Skin of body (tissue), 2 donors: ENCODE results near the gene YWHAH. TPM values are rescaled to one million over a fixed set of nuclear protein-coding genes. Genes with fewer than 3 reads are reported as not detected.

ENCODE experiments used
- DNase-seq: peaks from one replicate; lab custom pipeline; 2025; lab: John Stamatoyannopoulos, UW
- total RNA-seq: library from RNA; depleted of rRNA; stranded (reverse); fragments of >200 nt; gene quantifications from one replicate; pipeline ENCODE4 v1.2.3, GENCODE V29; 2014

Gene YWHAH
- total RNA-seq, 1 donor from 2014 or later, result 39.1 TPM

- no peak for DNase-seq
Measured at GRCh38 chr22:31923136-31923535, 21.2 kb upstream of the YWHAH start.

GRCh38 chr22:31923747-31924146 lies 20.6 kb upstream of the YWHAH start:
- DNase-seq, result no peak

GRCh38 chr22:31925056-31925455 lies 19.3 kb upstream of the YWHAH start:
- DNase-seq, result no peak

- DNase-seq, result no peak
Measured at GRCh38 chr22:31926024-31926423, 18.3 kb upstream of the YWHAH start.

- no peak for DNase-seq
Measured at GRCh38 chr22:31926969-31927368, 17.4 kb upstream of the YWHAH start.

- DNase-seq, result no peak
Measured at GRCh38 chr22:31927562-31927961, 16.8 kb upstream of the YWHAH start.

- DNase-seq, result peak; percentile 43
Measured at GRCh38 chr22:31929167-31929930, 15.0 kb upstream of the YWHAH start.

GRCh38 chr22:31932863-31933262 lies 11.5 kb upstream of the YWHAH start:
- no peak for DNase-seq

- DNase-seq, result no peak
Measured at GRCh38 chr22:31933406-31933805, 10.9 kb upstream of the YWHAH start.

GRCh38 chr22:31933816-31934482 lies 10.4 kb upstream of the YWHAH start:
- DNase-seq, result no peak

GRCh38 chr22:31935961-31936635 lies 8.2 kb upstream of the YWHAH start:
- DNase-seq, result no peak

GRCh38 chr22:31937341-31937740 lies 7.0 kb upstream of the YWHAH start:
- DNase-seq, result no peak

- no peak for DNase-seq
Measured at GRCh38 chr22:31938296-31938695, 6.0 kb upstream of the YWHAH start.

- DNase-seq, result no peak
Measured at GRCh38 chr22:31940506-31940905, 3.8 kb upstream of the YWHAH start.

GRCh38 chr22:31942091-31942490 lies 2.2 kb upstream of the YWHAH start:
- DNase-seq, result no peak

- DNase-seq, result peak; percentile 56
Measured at GRCh38 chr22:31943206-31943977, 943 bp upstream of the YWHAH start.

- no peak for DNase-seq
Measured at GRCh38 chr22:31944700-31945442, 536 bp downstream of the YWHAH start.

GRCh38 chr22:31945443-31945855 lies 1.1 kb downstream of the YWHAH start:
- no peak for DNase-seq

- DNase-seq, result no peak
Measured at GRCh38 chr22:31945971-31946680, 1.8 kb downstream of the YWHAH start.

GRCh38 chr22:31947296-31947695 lies 3.0 kb downstream of the YWHAH start:
- no peak for DNase-seq
